T-helper 2 cell treated with Interferon-gamma antibody and Interleukin-4, amounts not matched to agents 5 μg/mL and 100 μg/mL, for 36 hours (primary cell): Measurements from ENCODE around the gene FAM174C.
A peak's percentile ranks its signal among the peaks of the same experiment; 100 is the strongest.

Source experiments
- DNase-seq: peaks from one replicate; pipeline ENCODE4 v3.0.0; 2021; ENCODE audit warnings: low spot score
- H3K27ac Mint-ChIP-seq: one replicate; pipeline ENCODE4 v1.8.0; 2021; ENCODE audit warnings: mild to moderate bottlenecking, mixed read lengths
- H3K27me3 Mint-ChIP-seq: one replicate; pipeline ENCODE4 v1.8.0; 2021; ENCODE audit warnings: low read depth, mixed read lengths
- H3K36me3 Mint-ChIP-seq: one replicate; pipeline ENCODE4 v1.8.0; 2021; ENCODE audit warnings: low read depth, mixed read lengths
- H3K4me1 Mint-ChIP-seq: one replicate; pipeline ENCODE4 v1.8.0; 2021; ENCODE audit warnings: low read depth, mixed read lengths
- H3K4me3 Mint-ChIP-seq: one replicate; pipeline ENCODE4 v1.8.0; 2022; ENCODE audit warnings: mild to moderate bottlenecking, moderate library complexity, mixed read lengths
- H3K9me3 Mint-ChIP-seq: one replicate; pipeline ENCODE4 v1.8.0; 2021; ENCODE audit warnings: mixed read lengths

FAM174C gene

GRCh38 chr19:1251330-1252220 is 23.8 kb upstream of the FAM174C start:
- Mint-ChIP-seq H3K9me3 (no peaks in the 10 kb centered on the region), H3K27me3 (no peaks in the 10 kb centered on the region), H3K4me3 (peak overlapping the region; percentile 95), H3K36me3 (peaks cover 26% of the 10 kb centered on the region), H3K27ac (peak overlapping the region; percentile 91), H3K4me1 (peaks cover 8% of the 10 kb centered on the region)
- DNase-seq, result peak; percentile 58

- Mint-ChIP-seq H3K9me3 (no peaks in the 10 kb centered on the region), H3K4me3 (peak overlapping the region; percentile 95), H3K4me1 (peaks cover 9% of the 10 kb centered on the region), H3K27me3 (no peaks in the 10 kb centered on the region), H3K27ac (peak overlapping the region; percentile 91), H3K36me3 (peaks cover 27% of the 10 kb centered on the region)
- peak; percentile 68 for DNase-seq
These were observed 23.0 kb upstream of the FAM174C start for GRCh38 chr19:1252221-1252820.

- Mint-ChIP-seq H3K4me3 (peak overlapping the region; percentile 82), H3K27ac (peak overlapping the region; percentile 82), H3K27me3 (no peaks in the 10 kb centered on the region), H3K4me1 (peaks cover 13% of the 10 kb centered on the region), H3K9me3 (no peaks in the 10 kb centered on the region), H3K36me3 (peaks cover 31% of the 10 kb centered on the region)
- peak; percentile 77 for DNase-seq
These were observed 22.4 kb upstream of the FAM174C start for GRCh38 chr19:1252821-1253513.

GRCh38 chr19:1253514-1254080 is 21.7 kb upstream of the FAM174C start:
- DNase-seq, result no peak
- Mint-ChIP-seq H3K9me3 (no peaks in the 10 kb centered on the region), H3K4me3 (peak overlapping the region; percentile 82), H3K27me3 (no peaks in the 10 kb centered on the region), H3K36me3 (peaks cover 31% of the 10 kb centered on the region), H3K27ac (peak overlapping the region; percentile 82), H3K4me1 (peaks cover 16% of the 10 kb centered on the region)

- no peak for DNase-seq
- H3K27me3 Mint-ChIP-seq, result no peaks in the 10 kb centered on the region
- H3K27ac Mint-ChIP-seq, result no peak overlapping the region
- H3K4me1 Mint-ChIP-seq, result peaks cover 21% of the 10 kb centered on the region
- peaks cover 36% of the 10 kb centered on the region for H3K36me3 Mint-ChIP-seq
- no peaks in the 10 kb centered on the region for H3K9me3 Mint-ChIP-seq
- no peak overlapping the region for H3K4me3 Mint-ChIP-seq
These were observed 21.2 kb upstream of the FAM174C start for GRCh38 chr19:1254081-1254527.

- H3K9me3 Mint-ChIP-seq, result no peaks in the 10 kb centered on the region
- H3K36me3 Mint-ChIP-seq, result peaks cover 38% of the 10 kb centered on the region
- H3K27me3 Mint-ChIP-seq, result no peaks in the 10 kb centered on the region
- DNase-seq, result no peak
- H3K27ac Mint-ChIP-seq, result no peak overlapping the region
- peaks cover 25% of the 10 kb centered on the region for H3K4me1 Mint-ChIP-seq
- peak overlapping the region; percentile 29 for H3K4me3 Mint-ChIP-seq
These were observed 20.7 kb upstream of the FAM174C start for GRCh38 chr19:1254530-1255185.

- Mint-ChIP-seq H3K4me1 (peaks cover 30% of the 10 kb centered on the region), H3K9me3 (no peaks in the 10 kb centered on the region), H3K27ac (no peak overlapping the region), H3K27me3 (no peaks in the 10 kb centered on the region), H3K4me3 (peak overlapping the region; percentile 29), H3K36me3 (peaks cover 37% of the 10 kb centered on the region)
- no peak for DNase-seq
These were observed 19.9 kb upstream of the FAM174C start for GRCh38 chr19:1255186-1256161.

GRCh38 chr19:1256646-1257474 is 18.5 kb upstream of the FAM174C start:
- no peak for DNase-seq
- H3K27me3 Mint-ChIP-seq, result no peaks in the 10 kb centered on the region
- peak overlapping the region; percentile 75 for H3K27ac Mint-ChIP-seq
- H3K36me3 Mint-ChIP-seq, result peaks cover 29% of the 10 kb centered on the region
- peaks cover 33% of the 10 kb centered on the region for H3K4me1 Mint-ChIP-seq
- H3K4me3 Mint-ChIP-seq, result no peak overlapping the region
- H3K9me3 Mint-ChIP-seq, result no peaks in the 10 kb centered on the region

GRCh38 chr19:1257475-1258162 is 17.7 kb upstream of the FAM174C start:
- Mint-ChIP-seq H3K9me3 (no peaks in the 10 kb centered on the region), H3K4me1 (peaks cover 34% of the 10 kb centered on the region), H3K27me3 (no peaks in the 10 kb centered on the region), H3K36me3 (peaks cover 25% of the 10 kb centered on the region), H3K27ac (peak overlapping the region; percentile 75), H3K4me3 (peak overlapping the region; percentile 56)
- no peak for DNase-seq

GRCh38 chr19:1258163-1258492 is 17.2 kb upstream of the FAM174C start:
- Mint-ChIP-seq H3K9me3 (no peaks in the 10 kb centered on the region), H3K4me1 (peaks cover 37% of the 10 kb centered on the region), H3K27ac (peak overlapping the region; percentile 75), H3K4me3 (peak overlapping the region; percentile 56), H3K36me3 (peaks cover 25% of the 10 kb centered on the region), H3K27me3 (no peaks in the 10 kb centered on the region)
- DNase-seq, result no peak

- Mint-ChIP-seq H3K27ac (peak overlapping the region; percentile 96), H3K4me3 (peak overlapping the region; percentile 88), H3K36me3 (peaks cover 20% of the 10 kb centered on the region), H3K9me3 (no peaks in the 10 kb centered on the region), H3K27me3 (no peaks in the 10 kb centered on the region), H3K4me1 (peaks cover 34% of the 10 kb centered on the region)
- no peak for DNase-seq
These were observed 16.6 kb upstream of the FAM174C start for GRCh38 chr19:1258707-1259205.
